Measurements from ENCODE around the gene VPS37D. TPM values are rescaled to one million over a fixed set of nuclear protein-coding genes. Genes with fewer than 3 reads are reported as not detected.

VPS37D gene
- total RNA-seq, 1 experiment from 2014 or later, result 0.85 TPM

DNA sequence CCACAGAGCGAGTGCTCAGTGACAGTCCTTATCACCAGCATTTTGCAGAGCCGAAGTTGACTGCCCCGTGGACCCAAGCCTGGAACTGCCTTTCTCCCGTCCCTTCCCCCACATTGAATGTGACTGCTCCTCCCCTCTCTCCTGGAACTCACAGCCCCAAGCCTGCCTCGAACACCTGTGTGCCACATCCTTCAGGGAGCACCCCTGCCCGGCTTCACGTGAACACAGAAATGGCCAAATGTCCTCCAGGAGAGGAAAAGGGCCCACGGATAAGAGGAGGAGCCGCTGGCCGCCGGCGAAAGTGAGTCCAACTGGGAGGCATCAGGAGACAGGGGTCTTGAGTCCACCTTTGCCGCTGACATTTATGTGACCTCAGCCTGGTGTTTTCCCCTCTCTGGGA, 35.6 kb downstream of the VPS37D start:
- no peak overlapping the region for H3T11ph ChIP-seq (ENCODE audit: low read length)
- peaks cover 2% of the 10 kb centered on the region for H3K27me3 Mint-ChIP-seq (ENCODE audit: low read depth)
- H3K9ac ChIP-seq (ENCODE audit: extremely low read depth, insufficient read length, low read length), result no peak overlapping the region
- no CpG with 5 or more reads among the region's 13 CpGs for WGBS (ENCODE audit: extremely low coverage, insufficient read length, low lambda C conversion rate)
- no peak overlapping the region for H3K18ac ChIP-seq (ENCODE audit: insufficient read length, low read depth, low read length)
- H3K36me3 Mint-ChIP-seq (ENCODE audit: insufficient read depth in 1 of 3, low read depth in 3 of 3), result peaks cover 13 to 30% (median 23%) of the 10 kb centered on the region in 3 experiments
- H3K79me1 ChIP-seq (ENCODE audit: insufficient read depth, low read depth, low read length, poor library complexity, severe bottlenecking), result no peaks in the 10 kb centered on the region
- peaks cover 9 to 38% of the 10 kb centered on the region in 2 experiments for H3K4me1 Mint-ChIP-seq
- peaks cover 2% of the 10 kb centered on the region for H3K23me2 ChIP-seq (ENCODE audit: insufficient read length, low read depth, low read length, poor library complexity, severe bottlenecking)
- H3K27ac ChIP-seq (ENCODE audit: insufficient read length, low read depth, low read length), result no peak overlapping the region
- H3K4ac ChIP-seq (ENCODE audit: low read depth, low read length), result no peak overlapping the region
- no peak overlapping the region for H4K8ac ChIP-seq (replicated peaks; ENCODE audit: insufficient read length, low read depth, low read length)
- no peak overlapping the region for H2AFZ ChIP-seq (ENCODE audit: low read length)
- no peaks in the 10 kb centered on the region for H4K20me1 ChIP-seq (ENCODE audit: control insufficient read depth, insufficient read depth, insufficient read length)
- H3K9me3 Mint-ChIP-seq, result no peaks in the 10 kb centered on the region
- no peak overlapping the region for H4K5ac ChIP-seq (ENCODE audit: insufficient read length, low read depth, low read length)
- H2BK20ac ChIP-seq (ENCODE audit: low read depth, low read length, poor library complexity, severe bottlenecking), result no peak overlapping the region
- H2BK15ac ChIP-seq (ENCODE audit: low read depth, low read length), result no peak overlapping the region
- H3K4me2 ChIP-seq (ENCODE audit: insufficient read depth, insufficient read length, low read length), result peak overlapping the region; percentile 52
- no peak overlapping the region for H3K23ac ChIP-seq (ENCODE audit: insufficient read length, low read depth, low read length)
- H4K91ac ChIP-seq (ENCODE audit: insufficient read length, low read depth, low read length), result no peak overlapping the region
- H3K56ac ChIP-seq (ENCODE audit: insufficient read length, low read depth, low read length), result no peak overlapping the region
- no peak overlapping the region for H2BK12ac ChIP-seq (ENCODE audit: insufficient read length, low read depth, low read length)
- H2AK5ac ChIP-seq (ENCODE audit: insufficient read length, low read length), result no peak overlapping the region
- no peak overlapping the region for H3K14ac ChIP-seq (ENCODE audit: insufficient read depth, low read length)
- H3K4me1 ChIP-seq (ENCODE audit: insufficient read depth, low read length), result no peaks in the 10 kb centered on the region; the same call in 1 of the 2 replicates
- DNase-seq, result no peak
- TF ChIP-seq, protein P1, sequence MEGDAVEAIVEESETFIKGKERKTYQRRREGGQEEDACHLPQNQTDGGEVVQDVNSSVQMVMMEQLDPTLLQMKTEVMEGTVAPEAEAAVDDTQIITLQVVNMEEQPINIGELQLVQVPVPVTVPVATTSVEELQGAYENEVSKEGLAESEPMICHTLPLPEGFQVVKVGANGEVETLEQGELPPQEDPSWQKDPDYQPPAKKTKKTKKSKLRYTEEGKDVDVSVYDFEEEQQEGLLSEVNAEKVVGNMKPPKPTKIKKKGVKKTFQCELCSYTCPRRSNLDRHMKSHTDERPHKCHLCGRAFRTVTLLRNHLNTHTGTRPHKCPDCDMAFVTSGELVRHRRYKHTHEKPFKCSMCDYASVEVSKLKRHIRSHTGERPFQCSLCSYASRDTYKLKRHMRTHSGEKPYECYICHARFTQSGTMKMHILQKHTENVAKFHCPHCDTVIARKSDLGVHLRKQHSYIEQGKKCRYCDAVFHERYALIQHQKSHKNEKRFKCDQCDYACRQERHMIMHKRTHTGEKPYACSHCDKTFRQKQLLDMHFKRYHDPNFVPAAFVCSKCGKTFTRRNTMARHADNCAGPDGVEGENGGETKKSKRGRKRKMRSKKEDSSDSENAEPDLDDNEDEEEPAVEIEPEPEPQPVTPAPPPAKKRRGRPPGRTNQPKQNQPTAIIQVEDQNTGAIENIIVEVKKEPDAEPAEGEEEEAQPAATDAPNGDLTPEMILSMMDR (conservative IDR thresholded peaks at IDR 0.05), result no peak
- no peaks in the 10 kb centered on the region for H3K9me3 ChIP-seq (ENCODE audit: control insufficient read depth, low read depth, low read length)
- H3K27ac Mint-ChIP-seq, result peak overlapping the region; percentile 35 to 61 (median 55); a peak in 3 of 7 replicates
- H3K79me2 ChIP-seq (ENCODE audit: insufficient read depth, low read length), result no peaks in the 10 kb centered on the region
- H2BK120ac ChIP-seq (ENCODE audit: low read depth, low read length, poor library complexity, severe bottlenecking), result no peak overlapping the region
- H2BK5ac ChIP-seq (ENCODE audit: insufficient read length, low read length), result no peak overlapping the region
- H3K4me3 Mint-ChIP-seq, result peak overlapping the region; percentile 32 to 66; a peak in 4 of 5 replicates
- no peaks in the 10 kb centered on the region for H3K27me3 ChIP-seq (ENCODE audit: insufficient read depth, low read length)

Measured in H9 (cell line).